Neural cell (in vitro differentiated cells): ENCODE data around the gene SART3. TPM values are rescaled to one million over a fixed set of nuclear protein-coding genes. Genes with fewer than 3 reads are reported as not detected.
"Not testable (repeated sequence)": the region's sequence is repeated elsewhere in the genome, so short reads cannot be mapped to it uniquely, and the experiment has no call there.

ENCODE experiments used
- H2AFZ ChIP-seq: fragments of 200-600, 300-800 bp; sonication (generic), shearing (Covaris generic); 2 replicates; pipeline ENCODE4 v1.6.0; 2014; ENCODE audit warnings: low read depth, mild to moderate bottlenecking, antibody characterized with exemption, low read length, moderate library complexity
- H3F3A ChIP-seq: fragments of 200-600 bp; shearing (Covaris generic); 2 replicates; pipeline ENCODE4 v1.6.1; 2016; ENCODE audit warnings: mild to moderate bottlenecking, moderate library complexity, mixed read lengths, antibody characterized with exemption, low read length; ENCODE audit not compliant: insufficient read depth, poor library complexity, severe bottlenecking
- H3K27ac ChIP-seq: fragments of 200-600, 300-800 bp; sonication (generic), shearing (Covaris generic); 2 replicates; pipeline ENCODE4 v1.5.1; 2014; ENCODE audit warnings: mild to moderate bottlenecking, low read length, moderate library complexity
- H3K27me3 ChIP-seq: fragments of 300-800, 200-600 bp; sonication (generic), shearing (Covaris generic); 2 replicates; pipeline ENCODE4 v1.6.0; 2014; ENCODE audit warnings: mild to moderate bottlenecking, low read depth, low read length, moderate library complexity; ENCODE audit not compliant: insufficient read depth
- H3K36me3 ChIP-seq: fragments of 300-800, 200-600 bp; sonication (generic), shearing (Covaris generic); 2 replicates; pipeline ENCODE4 v1.5.1; 2014; ENCODE audit warnings: mild to moderate bottlenecking, antibody characterized with exemption, low read length, moderate library complexity; ENCODE audit not compliant: insufficient read depth
- H3K4me2 ChIP-seq: fragments of 300-800, 200-600 bp; sonication (generic), shearing (Covaris generic); 2 replicates; pipeline ENCODE4 v1.6.0; 2014; ENCODE audit warnings: mild to moderate bottlenecking, low read length
- H3K4me3 ChIP-seq: fragments of 300-800, 200-600 bp; sonication (generic), shearing (Covaris generic); 2 replicates; pipeline ENCODE4 v1.5.1; 2014; ENCODE audit warnings: mild to moderate bottlenecking, low read length, moderate library complexity
- H3K79me2 ChIP-seq: fragments of 200-600 bp; shearing (Covaris generic); replicated peaks from 2 replicates; pipeline ENCODE4 v1.6.0; 2014; ENCODE audit warnings: mild to moderate bottlenecking, low read length, moderate library complexity; ENCODE audit not compliant: insufficient read depth
- H3K9ac ChIP-seq: fragments of 300-800, 200-600 bp; sonication (generic), shearing (Covaris generic); 2 replicates; pipeline ENCODE4 v1.6.1; 2016; ENCODE audit warnings: mild to moderate bottlenecking, low read length, mixed read lengths
- H3K9me2 ChIP-seq: fragments of 200-600 bp; shearing (Covaris generic); 2 replicates; pipeline ENCODE4 v1.6.1; 2016; ENCODE audit warnings: mild to moderate bottlenecking, low read length, mixed read lengths; ENCODE audit not compliant: insufficient read depth
- H3K9me3 ChIP-seq: fragments of 200-600, 300-800 bp; sonication (generic), shearing (Covaris generic); 2 replicates; pipeline ENCODE4 v1.6.1; 2016; ENCODE audit warnings: mild to moderate bottlenecking, mixed run types, low read length, moderate library complexity, mixed read lengths
- H4K20me1 ChIP-seq: fragments of 200-600 bp; shearing (Covaris generic); 2 replicates; pipeline ENCODE4 v1.6.1; 2016; ENCODE audit warnings: mild to moderate bottlenecking, mixed run types; ENCODE audit not compliant: insufficient read depth
- EP300 ChIP-seq: fragments of 450-650 bp; conservative IDR thresholded peaks from 2 replicates; pipeline ENCODE4 v1.6.1; 2014; ENCODE audit warnings: antibody characterized with exemption, mild to moderate bottlenecking, moderate library complexity; ENCODE audit not compliant: poor library complexity, severe bottlenecking
- EZH2 ChIP-seq: fragments of 200-600, 300-800 bp; shearing (Covaris generic), sonication (generic); IDR thresholded peaks from 2 replicates; pipeline ENCODE4 v1.6.1; 2014; ENCODE audit warnings: antibody characterized with exemption, low read length, borderline replicate concordance, mild to moderate bottlenecking; ENCODE audit not compliant: insufficient read depth, poor library complexity, severe bottlenecking
- MXI1 ChIP-seq: fragments of 450-650 bp; conservative IDR thresholded peaks from 2 replicates; pipeline ENCODE4 v1.6.1; 2014; ENCODE audit warnings: antibody characterized with exemption, mild to moderate bottlenecking; ENCODE audit not compliant: poor library complexity, severe bottlenecking
- POLR2AphosphoS5 ChIP-seq: IDR thresholded peaks from 2 replicates; pipeline ENCODE4 v1.6.1; 2012
- RAD21 ChIP-seq: fragments of 450-650 bp; conservative IDR thresholded peaks from 2 replicates; pipeline ENCODE4 v1.6.1; 2014; ENCODE audit warnings: antibody characterized with exemption, mild to moderate bottlenecking, moderate library complexity
- REST ChIP-seq: IDR thresholded peaks from 2 replicates; pipeline ENCODE4 v1.6.1; 2012; ENCODE audit warnings: borderline replicate concordance
- SMC3 ChIP-seq: fragments of 450-650 bp; conservative IDR thresholded peaks from 2 replicates; pipeline ENCODE4 v1.6.1; 2014; ENCODE audit warnings: antibody characterized with exemption, mild to moderate bottlenecking, moderate library complexity; ENCODE audit not compliant: poor library complexity
- TAF1 ChIP-seq: IDR thresholded peaks from 2 replicates; pipeline ENCODE4 v1.6.1; 2012; ENCODE audit warnings: low read depth
- polyA plus RNA-seq: library from polyadenylated mRNA; depleted of rRNA; stranded (reverse); fragments of >200 nt; gene quantifications from 2 replicates; pipeline ENCODE4 v1.2.3, GENCODE V29; 2014
- TF ChIP-seq, protein P1 (sequence below): fragments of 450-650 bp; IDR thresholded peaks from 2 replicates; pipeline ENCODE4 v1.5.1; 2014; ENCODE audit warnings: antibody characterized with exemption, mild to moderate bottlenecking, moderate library complexity; ENCODE audit not compliant: poor library complexity, severe bottlenecking

SART3 gene
- polyA plus RNA-seq, 1 donor from 2014 or later = 71.0 TPM

DNA sequence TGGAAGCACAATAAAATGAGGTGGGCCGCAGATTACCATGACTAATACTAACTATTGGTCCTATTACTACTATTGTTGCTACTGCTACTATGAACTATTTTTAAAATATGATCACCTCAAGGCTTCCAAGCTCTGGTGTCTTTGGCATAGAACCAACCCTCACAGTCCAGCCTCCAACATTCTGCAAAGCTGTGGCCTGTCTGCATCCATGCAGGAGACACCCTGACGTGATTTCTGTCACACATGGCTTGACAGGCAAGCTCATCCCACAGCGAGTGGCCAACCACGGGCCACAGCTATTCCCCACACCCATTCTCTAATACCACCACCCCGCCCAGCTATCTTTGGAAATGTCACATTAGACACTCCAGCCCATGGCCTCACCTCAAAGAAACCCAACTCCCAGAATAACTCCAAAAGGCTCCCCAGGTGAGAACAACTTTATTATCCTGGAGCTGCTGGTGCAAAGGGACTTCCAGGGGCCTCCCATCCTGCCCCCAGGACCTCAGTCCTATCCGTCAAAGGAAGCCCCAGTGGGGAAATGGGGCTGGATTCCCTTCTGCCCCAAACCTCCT, 15.8 kb upstream of the SART3 start:
- no peaks in the 10 kb centered on the region for H4K20me1 ChIP-seq
- H2AFZ ChIP-seq = no peak overlapping the region
- H3K9ac ChIP-seq = no peak overlapping the region
- no peaks in the 10 kb centered on the region for H3K79me2 ChIP-seq
- no peak overlapping the region for H3K27ac ChIP-seq
- no peaks in the 10 kb centered on the region for H3F3A ChIP-seq
- H3K27me3 ChIP-seq = no peaks in the 10 kb centered on the region
- no peak overlapping the region for H3K4me3 ChIP-seq
- H3K9me3 ChIP-seq = no peaks in the 10 kb centered on the region
- H3K4me2 ChIP-seq = no peak overlapping the region
- H3K9me2 ChIP-seq = no peaks in the 10 kb centered on the region
- no peaks in the 10 kb centered on the region for H3K36me3 ChIP-seq
- no peak for TF ChIP-seq EZH2
- TF ChIP-seq, protein P1, sequence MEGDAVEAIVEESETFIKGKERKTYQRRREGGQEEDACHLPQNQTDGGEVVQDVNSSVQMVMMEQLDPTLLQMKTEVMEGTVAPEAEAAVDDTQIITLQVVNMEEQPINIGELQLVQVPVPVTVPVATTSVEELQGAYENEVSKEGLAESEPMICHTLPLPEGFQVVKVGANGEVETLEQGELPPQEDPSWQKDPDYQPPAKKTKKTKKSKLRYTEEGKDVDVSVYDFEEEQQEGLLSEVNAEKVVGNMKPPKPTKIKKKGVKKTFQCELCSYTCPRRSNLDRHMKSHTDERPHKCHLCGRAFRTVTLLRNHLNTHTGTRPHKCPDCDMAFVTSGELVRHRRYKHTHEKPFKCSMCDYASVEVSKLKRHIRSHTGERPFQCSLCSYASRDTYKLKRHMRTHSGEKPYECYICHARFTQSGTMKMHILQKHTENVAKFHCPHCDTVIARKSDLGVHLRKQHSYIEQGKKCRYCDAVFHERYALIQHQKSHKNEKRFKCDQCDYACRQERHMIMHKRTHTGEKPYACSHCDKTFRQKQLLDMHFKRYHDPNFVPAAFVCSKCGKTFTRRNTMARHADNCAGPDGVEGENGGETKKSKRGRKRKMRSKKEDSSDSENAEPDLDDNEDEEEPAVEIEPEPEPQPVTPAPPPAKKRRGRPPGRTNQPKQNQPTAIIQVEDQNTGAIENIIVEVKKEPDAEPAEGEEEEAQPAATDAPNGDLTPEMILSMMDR = no peak
- no peak for TF ChIP-seq REST

DNA sequence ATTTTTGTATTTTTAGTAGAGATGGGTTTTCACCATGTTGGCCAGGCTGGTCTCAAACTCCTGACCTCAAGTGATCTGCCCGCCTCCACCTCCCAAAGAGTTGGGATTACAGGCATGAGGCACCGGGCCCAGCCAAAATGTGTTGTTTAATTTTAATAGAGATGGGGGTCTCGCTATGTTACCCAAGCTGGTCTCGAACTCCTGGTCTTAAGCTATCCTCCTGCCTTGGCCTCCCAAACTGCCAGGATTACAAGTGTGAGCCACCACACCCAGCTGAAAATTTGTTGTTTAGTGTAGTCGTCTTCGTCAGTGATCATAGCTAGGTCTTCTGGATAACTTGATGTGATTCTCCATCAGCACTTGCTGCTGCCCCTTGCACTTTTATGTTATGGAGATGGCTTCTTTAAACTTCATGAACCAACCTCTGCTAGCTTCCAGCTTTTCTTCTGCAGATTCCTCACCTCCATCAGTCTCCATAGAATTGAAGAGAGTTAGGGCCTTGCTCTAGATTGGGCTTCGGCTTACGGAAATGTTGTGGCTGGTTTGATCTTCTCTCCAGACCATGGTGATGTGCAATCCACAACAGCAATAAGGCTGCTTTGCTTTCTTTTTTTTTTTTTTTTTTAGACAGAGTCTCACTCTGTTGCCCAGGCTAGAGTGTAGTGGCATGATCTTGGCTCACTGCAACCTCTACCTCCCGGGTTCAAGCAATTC, 14.4 kb upstream of the SART3 start:
- H2AFZ ChIP-seq = no peak overlapping the region
- H3K79me2 ChIP-seq = no peaks in the 10 kb centered on the region
- no peak overlapping the region for H3K4me2 ChIP-seq
- no peaks in the 10 kb centered on the region for H3K36me3 ChIP-seq
- TF ChIP-seq, protein P1 = no peak
- TF ChIP-seq EP300 (no peak), EZH2 (no peak), POLR2AphosphoS5 (no peak), SMC3 (no peak), MXI1 (no peak), TAF1 (no peak), REST (no peak), RAD21 (no peak)
- H3K9ac ChIP-seq = no peak overlapping the region
- H3F3A ChIP-seq = no peaks in the 10 kb centered on the region
- H4K20me1 ChIP-seq = no peaks in the 10 kb centered on the region
- H3K9me3 ChIP-seq = no peaks in the 10 kb centered on the region
- no peak overlapping the region for H3K4me3 ChIP-seq
- no peaks in the 10 kb centered on the region for H3K27me3 ChIP-seq
- no peak overlapping the region for H3K27ac ChIP-seq
- H3K9me2 ChIP-seq = no peaks in the 10 kb centered on the region

DNA sequence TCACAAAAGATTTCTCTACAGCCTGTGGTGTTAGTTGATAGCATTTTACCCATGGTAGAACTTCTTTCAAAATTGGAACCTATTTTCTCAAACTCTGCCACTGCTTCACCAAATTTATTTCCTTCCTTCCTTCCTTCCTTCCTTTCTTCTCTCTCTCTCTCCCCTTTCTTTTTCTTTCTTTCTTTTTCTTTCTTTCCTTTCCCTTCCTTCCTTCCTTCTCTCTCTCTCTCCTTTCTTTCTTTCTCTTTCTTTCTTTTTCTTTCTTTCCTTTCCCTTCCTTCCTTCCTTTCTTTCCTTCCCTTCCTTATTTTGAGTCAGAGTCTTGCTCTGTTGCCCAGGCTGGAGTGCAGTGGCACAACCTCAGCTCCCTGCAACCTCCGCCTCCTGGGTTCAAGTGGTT, 13.3 kb upstream of the SART3 start:
- H2AFZ ChIP-seq, H4K20me1 ChIP-seq, H3K27ac ChIP-seq, H3K9ac ChIP-seq, H3K79me2 ChIP-seq, H3K9me3 ChIP-seq, H3F3A ChIP-seq, H3K27me3 ChIP-seq, H3K36me3 ChIP-seq, H3K9me2 ChIP-seq, H3K4me3 ChIP-seq, H3K4me2 ChIP-seq: not testable (repeated sequence)
